Endometrial microvascular endothelial cells (primary cell): ENCODE data around the gene ADAMTS6. TPM values are rescaled to one million over a fixed set of nuclear protein-coding genes. Genes with fewer than 3 reads are reported as not detected.
"Not testable (repeated sequence)": the region's sequence is repeated elsewhere in the genome, so short reads cannot be mapped to it uniquely, and the experiment has no call there.

Experiments
- in situ Hi-C: cut with HindIII; loops from 2 replicates; pipeline ENCODE4 v1.10.0; 2017; ENCODE audit warnings: low sequenced_read_pairs, low pct_unique_long_range_greater_than_20kb; ENCODE audit errors: inconsistent ontology term
- total RNA-seq: library from RNA; depleted of rRNA; stranded (reverse); fragments of >200 nt; gene quantifications from one replicate; pipeline ENCODE4 v1.2.3, GENCODE V29; 2015; ENCODE audit errors: inconsistent ontology term

Gene ADAMTS6
- total RNA-seq, 1 donor from 2014 or later = 26.0 TPM

DNA sequence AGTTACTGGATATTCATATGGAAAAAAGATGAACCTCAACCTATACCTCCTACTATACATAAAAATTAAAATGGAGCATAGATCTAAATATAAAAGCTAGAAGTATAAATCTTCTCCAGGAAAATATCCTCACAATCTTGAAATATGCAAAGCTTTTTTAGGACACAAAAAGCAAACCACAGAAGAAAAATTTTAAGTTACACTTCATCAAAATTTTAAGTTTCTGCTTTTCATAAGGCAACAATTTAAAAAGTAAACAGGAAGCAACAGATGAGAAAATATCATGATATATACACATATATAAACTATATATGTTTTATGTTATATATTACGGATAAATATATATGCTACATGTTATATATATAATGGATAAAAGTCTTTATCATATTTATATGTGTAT, 157.5 kb downstream of the ADAMTS6 start:
- in situ Hi-C loops = no loop called here

DNA sequence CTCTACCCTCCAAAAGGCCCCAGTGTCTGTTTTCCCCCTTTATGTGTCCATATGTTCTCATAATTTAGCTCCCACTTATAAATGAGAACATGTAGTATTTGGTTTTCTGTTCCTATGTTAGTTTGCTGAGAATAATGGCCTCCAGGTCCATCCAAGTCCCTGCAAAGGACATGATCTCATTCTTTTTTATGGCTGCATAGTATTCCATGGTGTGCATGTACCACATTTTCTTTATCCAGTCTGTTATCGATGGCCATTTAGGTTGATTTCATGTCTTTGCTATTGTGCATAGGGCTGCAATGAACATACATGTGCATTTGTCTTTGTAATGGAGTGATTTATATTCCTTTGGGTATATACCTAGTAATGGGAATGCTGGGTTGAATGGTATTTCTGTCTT, 161.0 kb downstream of the ADAMTS6 start:
- in situ Hi-C loops = not testable (repeated sequence)

DNA sequence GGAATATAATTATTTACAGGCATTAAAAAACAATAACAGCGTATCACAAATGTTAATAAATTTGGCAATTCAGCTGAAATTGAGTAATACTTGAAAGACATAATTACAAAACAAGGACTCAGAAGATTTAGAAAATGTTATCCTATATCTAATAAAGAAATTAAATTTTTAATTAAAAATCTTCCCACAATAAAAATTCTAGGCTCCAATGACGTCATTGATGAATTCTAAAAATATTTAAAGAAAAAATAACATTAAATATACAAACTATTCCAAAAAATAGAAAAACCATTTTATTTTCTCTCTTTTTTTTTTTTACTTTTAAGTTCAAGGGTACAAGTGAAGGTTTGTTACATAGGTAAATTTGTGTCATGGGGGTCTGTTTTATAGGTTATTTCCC, 161.5 kb downstream of the ADAMTS6 start:
- in situ Hi-C loops = no loop called here

DNA sequence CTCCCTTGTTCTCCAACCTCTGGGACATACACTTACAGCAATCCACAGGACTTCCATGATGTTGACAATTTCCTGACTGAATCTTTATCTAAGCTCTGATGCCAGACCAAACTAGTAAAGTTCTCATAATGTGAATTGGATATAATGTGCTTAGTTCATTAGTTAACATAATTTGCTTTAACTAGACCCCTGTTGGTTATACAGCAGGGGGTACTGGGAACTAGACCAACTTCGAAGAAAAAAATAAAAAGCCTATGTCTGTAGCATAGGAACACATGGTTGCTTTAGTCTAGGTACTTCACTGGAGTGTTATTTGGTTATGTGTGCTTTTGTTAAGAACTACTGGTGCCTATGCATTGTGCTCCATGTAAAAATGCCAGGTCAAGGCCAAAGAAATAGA, 173.8 kb downstream of the ADAMTS6 start:
- in situ Hi-C loops = no loop called here

DNA sequence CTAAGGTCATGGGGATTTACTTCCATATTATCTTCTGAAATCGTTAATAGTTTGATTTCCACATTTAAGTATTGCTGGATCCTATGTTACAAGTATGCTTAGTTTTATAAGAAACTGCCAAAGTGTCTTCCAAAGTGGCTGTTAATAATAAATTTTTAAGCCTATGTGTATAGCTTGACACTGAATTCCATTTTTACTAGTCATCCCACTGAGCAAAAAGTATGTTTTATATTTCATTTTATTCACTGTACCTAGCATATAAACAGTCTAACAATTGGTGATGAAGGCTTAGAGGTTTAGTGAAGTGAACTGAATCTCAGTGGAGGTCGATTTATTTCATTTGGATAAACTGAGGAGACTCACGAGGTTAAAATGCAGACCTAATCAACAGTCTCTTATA, 174.6 kb downstream of the ADAMTS6 start:
- in situ Hi-C loops = no loop called here

DNA sequence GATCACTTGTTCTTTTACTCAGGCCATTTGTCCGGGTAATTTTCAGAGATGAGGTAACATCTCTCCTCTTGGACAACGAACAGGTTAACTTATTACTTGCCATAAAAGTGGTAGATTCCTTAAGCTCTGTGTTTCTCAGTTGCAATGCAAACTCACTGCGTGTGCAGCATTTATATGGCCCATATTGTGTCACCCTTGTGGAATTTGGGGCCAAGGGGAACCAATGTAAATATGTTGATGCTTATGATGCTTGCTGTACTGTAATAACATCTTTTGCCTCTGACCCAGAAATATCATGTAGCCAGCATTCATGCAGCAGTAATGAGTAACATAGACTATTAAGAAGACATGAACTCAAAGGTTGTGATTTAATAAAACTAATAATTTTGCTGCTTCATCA, 175.8 kb downstream of the ADAMTS6 start:
- in situ Hi-C loops = no loop called here

DNA sequence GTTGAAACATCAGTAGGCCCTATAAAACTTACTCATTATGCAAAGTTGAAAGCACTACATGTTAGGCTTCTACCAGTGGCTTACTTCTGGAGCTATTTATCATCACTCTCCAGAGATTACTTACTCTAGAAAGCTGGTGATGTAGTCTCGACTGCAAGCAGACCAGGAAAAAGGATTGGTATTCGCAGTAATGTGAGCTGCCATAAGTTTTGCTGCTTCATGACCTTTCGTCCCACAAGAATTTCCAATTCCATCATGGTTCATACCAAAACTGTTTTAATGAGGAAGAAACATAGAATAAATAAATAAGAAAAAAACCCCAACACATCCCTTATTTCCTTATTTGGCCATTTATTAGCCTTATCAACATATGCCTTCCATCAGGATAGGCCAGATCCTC, 181.9 kb downstream of the ADAMTS6 start:
- in situ Hi-C loops = no loop called here

DNA sequence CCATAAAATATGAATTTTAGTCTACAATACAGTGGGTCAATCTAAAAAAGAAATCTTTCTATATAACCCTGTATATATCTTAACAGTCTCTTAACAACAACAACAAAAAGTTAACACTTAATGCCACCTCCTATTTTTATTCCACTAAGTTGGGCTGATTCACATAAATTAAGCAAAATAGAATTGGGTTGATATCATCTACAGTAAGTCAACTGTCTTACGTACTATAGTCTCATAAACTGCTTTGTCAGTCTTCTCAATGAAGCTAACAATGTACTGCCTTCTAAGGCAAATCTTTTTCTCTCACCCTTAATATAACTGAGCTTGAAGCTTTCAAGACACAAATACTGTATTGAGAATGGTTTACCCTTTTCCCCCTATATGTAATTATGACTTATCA, 185.7 kb downstream of the ADAMTS6 start:
- in situ Hi-C loops = no loop called here

DNA sequence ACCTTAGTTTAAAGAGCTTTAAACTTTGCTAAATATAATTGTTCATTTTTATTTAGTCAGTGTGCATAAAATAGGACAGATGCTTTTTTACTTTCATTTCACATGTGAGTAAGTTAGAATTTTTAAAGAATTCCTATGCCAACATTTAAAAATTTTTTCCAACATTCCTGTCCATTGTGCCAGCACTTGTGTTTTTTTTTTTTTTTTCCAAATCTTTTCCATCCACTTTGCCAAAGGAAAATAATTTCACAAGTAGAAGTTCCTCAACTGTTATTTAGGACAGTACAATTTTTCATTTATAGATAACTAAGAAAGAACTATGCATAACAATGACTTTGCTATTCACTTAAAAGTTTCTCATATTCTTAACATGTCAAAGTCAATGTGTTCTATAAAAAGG, 189.5 kb downstream of the ADAMTS6 start:
- in situ Hi-C loops = no loop called here

DNA sequence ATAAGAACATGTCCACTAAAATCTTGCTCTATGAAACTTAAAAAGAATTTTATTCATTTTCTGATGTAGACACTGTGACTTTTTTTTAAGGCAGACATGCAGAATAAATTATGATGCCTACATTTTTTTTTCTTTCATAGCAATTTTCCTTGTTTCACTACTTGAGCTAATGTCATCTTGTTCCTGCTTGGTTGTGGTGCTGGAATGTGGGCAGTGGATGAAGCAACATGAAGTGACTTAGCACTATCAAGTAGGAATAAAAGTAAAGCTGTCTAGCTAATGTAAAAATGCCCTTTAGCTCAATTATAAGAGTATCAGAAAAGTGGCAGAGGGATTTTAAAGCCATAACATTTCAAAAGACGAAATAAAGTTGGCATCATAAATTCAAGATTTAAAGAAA, 191.0 kb downstream of the ADAMTS6 start:
- in situ Hi-C loops = no loop called here

DNA sequence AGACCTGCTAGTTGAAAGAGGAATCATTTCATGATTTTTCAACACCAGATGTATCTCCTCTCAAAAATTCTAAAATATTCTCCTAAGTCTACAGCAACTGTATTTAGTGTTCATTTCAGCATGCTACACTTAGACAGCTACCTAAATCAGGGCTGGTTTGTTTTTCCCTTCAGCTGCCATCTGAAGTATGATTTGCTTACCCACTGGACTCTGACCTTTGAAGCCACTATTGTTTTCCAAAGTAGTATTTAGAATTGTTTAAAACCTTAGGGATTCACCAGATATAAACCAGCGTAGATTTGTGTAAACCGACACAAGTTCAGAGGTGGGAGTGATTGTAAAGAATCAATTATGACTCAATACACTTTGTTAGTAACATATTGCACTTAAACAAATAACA, 193.1 kb downstream of the ADAMTS6 start:
- in situ Hi-C loops = no loop called here

DNA sequence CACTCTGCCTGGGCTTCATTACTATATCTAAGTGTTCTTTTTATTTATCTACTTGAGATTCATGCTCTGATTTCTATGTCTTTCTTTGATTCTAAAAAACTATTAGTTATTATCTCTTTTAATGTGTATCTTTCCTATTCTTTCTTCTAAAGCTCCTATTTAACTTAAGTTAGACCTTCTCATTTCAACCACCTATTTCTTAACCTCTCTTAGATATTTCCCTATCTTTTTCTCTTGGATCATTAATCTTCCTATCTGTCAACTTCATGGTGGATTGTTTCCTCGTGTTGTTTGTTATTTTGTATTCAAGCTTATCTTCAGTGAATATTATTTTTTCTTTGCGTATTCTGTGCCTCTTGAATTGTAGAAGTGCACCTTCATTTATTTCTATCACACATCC, 202.1 kb downstream of the ADAMTS6 start:
- in situ Hi-C loops = no loop called here

DNA sequence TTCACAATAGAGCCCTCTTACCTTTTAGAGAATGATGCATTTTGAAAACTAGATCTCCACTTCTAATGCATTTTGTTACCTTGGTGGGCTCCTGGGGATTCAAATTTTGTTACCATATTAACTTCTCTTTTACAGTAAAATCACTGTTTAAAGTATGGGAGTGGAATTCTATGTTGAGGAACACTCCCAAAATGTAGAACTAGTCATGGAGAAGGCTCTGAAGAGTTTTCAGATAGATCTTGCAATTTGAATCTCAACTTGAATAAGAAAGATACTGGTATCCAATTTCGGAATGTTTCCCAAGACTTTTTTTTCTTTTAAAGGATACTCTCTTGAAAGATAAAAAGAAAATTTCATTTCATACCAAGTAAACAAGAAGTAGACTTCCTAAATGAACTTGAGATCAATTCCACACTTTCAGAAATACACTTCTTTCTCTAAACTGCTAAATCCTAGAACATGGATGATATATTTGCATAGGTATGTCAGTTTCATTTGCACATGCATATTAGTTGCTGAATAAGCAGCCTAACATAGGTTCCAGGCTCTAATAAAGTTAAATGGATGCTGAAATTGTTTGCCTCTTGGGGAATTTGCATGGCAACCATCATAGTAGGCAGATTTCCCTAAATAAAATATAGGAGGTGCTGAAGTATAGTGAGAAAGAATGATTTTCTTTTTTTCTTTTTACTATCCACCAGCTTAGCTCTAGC, 205.4 kb downstream of the ADAMTS6 start:
- in situ Hi-C loops = no loop called here

DNA sequence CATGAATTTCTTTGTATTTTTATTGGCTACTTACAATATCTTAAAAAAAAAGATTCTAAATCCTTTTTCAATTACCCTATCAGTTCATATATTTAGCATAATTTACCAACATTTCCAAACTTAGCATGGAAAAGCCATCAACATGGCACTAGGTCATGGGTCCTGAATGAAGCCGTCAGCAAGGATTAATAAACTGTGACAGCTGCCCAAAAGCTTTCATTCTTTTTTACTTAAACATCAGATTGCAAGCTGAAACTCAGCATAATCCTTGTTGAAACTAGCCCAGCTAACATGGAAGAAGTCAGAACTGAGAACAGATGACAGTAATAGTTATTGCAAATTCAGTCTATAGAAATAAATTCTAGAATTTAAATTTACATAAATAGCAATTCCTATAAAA, 209.8 kb downstream of the ADAMTS6 start:
- in situ Hi-C loops = no loop called here

DNA sequence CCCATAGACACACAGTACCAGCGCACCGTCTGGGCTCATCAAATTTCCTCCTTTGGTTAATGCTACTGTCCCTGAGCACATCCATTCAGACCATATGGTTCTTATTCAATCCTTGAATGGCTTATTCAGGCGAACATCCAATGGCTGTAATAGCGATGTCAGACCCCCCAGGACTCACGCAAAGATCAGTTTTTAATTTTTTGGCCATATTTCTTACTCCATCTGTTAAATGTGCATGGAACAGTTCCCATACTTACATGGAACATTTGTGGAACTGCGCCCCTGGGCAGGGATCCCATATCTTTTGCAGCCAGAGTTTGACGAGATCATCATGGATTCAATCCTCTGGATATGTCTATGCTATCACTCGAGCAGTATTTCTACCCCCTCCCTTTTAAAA, 213.2 kb downstream of the ADAMTS6 start:
- in situ Hi-C loops = no loop called here

DNA sequence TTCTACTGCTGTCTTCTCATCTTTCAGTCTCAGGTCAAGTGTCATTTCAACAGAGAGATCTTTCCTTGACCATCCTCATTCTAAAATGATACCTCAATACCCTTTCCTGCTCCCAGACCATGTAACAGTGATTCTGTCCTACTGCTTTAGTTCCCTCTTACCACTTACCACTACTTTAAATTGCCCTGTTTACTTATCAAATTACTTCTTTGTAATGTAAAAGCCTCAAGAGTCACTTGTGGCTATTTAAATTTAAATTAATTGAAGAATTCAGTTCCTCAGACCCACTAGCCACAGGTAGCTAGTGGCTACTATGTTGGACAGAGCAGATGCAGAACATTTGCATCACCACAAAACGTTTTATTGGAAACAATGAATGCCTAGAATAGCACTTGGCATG, 217.3 kb downstream of the ADAMTS6 start:
- in situ Hi-C loops = no loop called here

DNA sequence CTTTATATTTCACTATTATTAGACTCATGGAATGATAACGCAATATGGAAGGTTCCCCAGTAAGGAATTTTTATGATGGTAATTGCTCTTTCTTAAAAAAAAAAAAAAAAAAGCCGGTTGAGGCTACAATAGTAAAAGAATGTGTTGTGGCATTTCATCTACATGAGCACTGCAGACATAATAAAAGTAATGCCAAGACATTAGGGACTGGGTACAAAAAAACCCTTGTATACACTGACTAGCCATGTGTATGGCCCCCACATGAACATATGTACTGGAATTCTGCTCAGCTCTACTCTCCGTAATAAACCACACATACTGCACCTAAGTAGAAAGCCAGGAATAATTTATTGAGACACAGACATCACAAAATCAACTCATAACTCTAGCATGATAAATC, 218.4 kb downstream of the ADAMTS6 start:
- in situ Hi-C loops = no loop called here

DNA sequence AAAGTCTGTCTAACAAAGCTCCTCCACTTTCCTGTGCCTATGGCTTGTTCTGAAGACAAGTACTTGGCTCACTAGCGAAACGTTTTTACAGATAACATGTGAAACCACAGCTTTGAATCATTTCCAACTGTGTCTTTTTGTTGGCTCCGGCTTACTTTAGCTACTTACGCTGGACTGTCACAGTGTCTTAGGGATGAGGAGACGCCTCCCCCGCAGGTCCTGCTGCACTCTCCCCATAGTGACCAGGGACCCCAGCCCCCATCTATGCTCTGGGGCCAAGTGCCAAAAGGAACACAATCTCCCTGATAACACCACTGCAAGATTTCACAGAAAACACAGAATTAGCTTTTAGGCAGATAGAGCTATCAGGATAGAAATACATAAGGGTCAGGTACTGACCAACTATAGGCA, 219.1 kb downstream of the ADAMTS6 start:
- in situ Hi-C loops = no loop called here

DNA sequence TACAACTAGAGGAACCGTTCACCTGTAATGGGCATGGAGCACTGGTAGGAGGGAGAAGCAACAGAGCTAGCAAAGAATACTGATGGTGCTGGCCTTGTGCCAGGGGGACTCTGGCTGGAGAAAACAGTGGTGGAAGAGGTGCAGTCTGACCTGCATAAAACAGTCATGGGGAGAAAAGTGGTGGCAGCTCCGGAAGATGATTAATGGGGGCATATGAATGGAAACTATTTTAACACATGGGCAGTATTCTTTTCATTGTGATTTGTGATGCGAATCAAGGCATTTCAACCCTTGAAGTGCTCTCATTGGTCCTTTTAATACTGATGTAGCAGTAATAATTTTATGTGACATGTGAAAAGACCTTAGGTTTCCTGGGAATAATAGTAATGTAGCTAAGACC, 219.6 kb downstream of the ADAMTS6 start:
- in situ Hi-C loops = no loop called here

DNA sequence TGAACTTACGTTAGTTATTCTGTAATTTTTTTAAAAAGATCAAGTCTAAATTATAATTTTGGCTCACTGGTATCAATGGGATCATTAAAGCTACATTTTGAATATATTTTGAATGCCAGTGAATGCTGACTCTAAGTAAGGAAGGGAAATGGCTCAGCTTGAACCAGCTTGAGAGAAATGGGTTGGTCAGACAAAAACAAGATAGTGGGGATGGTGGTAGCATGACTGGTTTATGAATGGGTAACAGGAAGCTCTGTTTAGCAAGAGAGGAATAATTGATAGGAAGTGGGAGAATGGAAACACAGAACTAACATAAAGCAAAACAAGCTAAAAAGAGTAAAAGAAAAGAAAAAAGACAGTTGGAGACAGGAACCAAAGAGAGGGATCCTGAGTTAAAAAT, 220.2 kb downstream of the ADAMTS6 start:
- in situ Hi-C loops = no loop called here

DNA sequence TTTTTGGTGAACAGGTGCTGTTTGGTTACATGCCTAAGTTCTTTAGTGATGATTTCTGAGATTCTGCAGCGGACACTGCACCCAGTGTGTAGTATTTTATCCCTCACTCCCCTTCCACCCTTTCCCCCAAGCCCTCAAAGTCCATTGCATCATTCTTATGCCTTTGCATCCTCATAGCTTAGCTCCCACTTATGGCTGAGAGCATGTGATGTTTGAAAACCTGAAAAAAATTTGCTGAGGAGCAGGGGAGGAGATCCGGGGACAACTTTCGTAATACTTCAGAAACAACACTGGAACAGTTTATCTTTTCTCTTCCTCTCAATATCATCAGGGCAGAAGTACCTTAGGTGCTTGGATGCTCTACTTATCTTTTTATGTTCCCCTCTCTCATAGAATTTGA, 226.4 kb downstream of the ADAMTS6 start:
- in situ Hi-C loops = no loop called here
